Heart left ventricle (tissue), 16 donors: ENCODE data around the gene CARD14. TPM values are rescaled to one million over a fixed set of nuclear protein-coding genes. Genes with fewer than 3 reads are reported as not detected.

ENCODE experiments used
- ATAC-seq, 4 donors: fragments of 200-7000 bp; cut with Tn5 transposase; one replicate each; pipeline ENCODE4 v1.9.1; 2020 to 2022; ENCODE audit warnings: moderate library complexity in 4 of 4, mild to moderate bottlenecking in 3 of 4, moderate number of reproducible peaks in 1 of 4
- DNase-seq, 5 donors: peaks; one replicate each; pipeline ENCODE4 v3.0.0-alpha.2; 2020
- H3K27ac ChIP-seq, 12 donors: fragments of 200-600 bp; sonication (generic) in 4 of 12; one replicate each; pipeline versions ENCODE4 v1.5.0 to v1.8.0; 2016 to 2022; ENCODE audit warnings: mild to moderate bottlenecking in 2 of 12
- H3K27me3 ChIP-seq, 9 donors: fragments of 200-600 bp; sonication (generic) in 2 of 9; one replicate each; pipeline versions ENCODE4 v1.5.1 to v1.8.0; 2016 to 2022; ENCODE audit warnings: mild to moderate bottlenecking in 3 of 9
- H3K36me3 ChIP-seq, 9 donors: fragments of 200-600 bp; sonication (generic) in 2 of 9; one replicate each; pipeline versions ENCODE4 v1.5.0 to v1.8.0; 2018 to 2022; ENCODE audit warnings: mild to moderate bottlenecking in 2 of 9
- H3K4me1 ChIP-seq, 12 donors: fragments of 200-600 bp; sonication (generic) in 4 of 12; one replicate each; pipeline versions ENCODE4 v1.5.0 to v1.8.0; 2016 to 2022; ENCODE audit warnings: mild to moderate bottlenecking in 3 of 12
- H3K4me3 ChIP-seq, 12 donors: fragments of 200-600 bp; sonication (generic) in 4 of 12; one replicate each; pipeline versions ENCODE4 v1.5.0 to v1.8.0; 2017 to 2022; ENCODE audit warnings: mild to moderate bottlenecking in 9 of 12, moderate library complexity in 4 of 12
- H3K9me3 ChIP-seq, 12 donors: fragments of 200-600 bp; sonication (generic) in 4 of 12; one replicate each; pipeline versions ENCODE4 v1.5.0 to v1.8.0; 2016 to 2022; ENCODE audit warnings: mild to moderate bottlenecking in 1 of 12
- CTCF ChIP-seq, 12 donors: fragments of 200-600 bp; sonication (generic) in 4 of 12; IDR thresholded peaks; one replicate each; pipeline versions ENCODE4 v1.5.0 to v1.8.0; 2018 to 2022; ENCODE audit warnings: antibody characterized with exemption in 12 of 12, mild to moderate bottlenecking in 5 of 12
- POLR2A ChIP-seq, 2 donors: fragments of 450-650 bp; IDR thresholded peaks; one replicate each; pipeline ENCODE4 v1.6.1; 2017; ENCODE audit warnings: antibody characterized with exemption in 2 of 2, mild to moderate bottlenecking in 2 of 2, moderate library complexity in 2 of 2
- WGBS, 4 donors: extraction: QIAGEN DNeasy Blood & Tissue Kit in 2 of 4; methylation state at CpG; one replicate each; pipeline versions ENCODE4 v1.1.5 to v1.1.7; 2013 to 2018; 5-methylcytosine and 5-hydroxymethylcytosine counted together
- intact Hi-C, 10 donors: fragments of 100-400 bp; cut with DNase I; formaldehyde crosslinking; loops; one replicate each; pipeline versions ENCODE4 v1.11.1 to v1.14.2; 2022
- polyA plus RNA-seq, 2 donors: library from polyadenylated mRNA; stranded (reverse); fragments of 200-250 nt; gene quantifications; one replicate each; pipeline ENCODE4 v1.2.3, GENCODE V29; 2013
- total RNA-seq, 9 donors: library from RNA; depleted of rRNA in 2 of 9; stranded (reverse); fragments of >200 nt in 2 of 9; fragmentation: NEBNext Ultra II Directional in 3 of 9; extraction: Animal tissue kit (Norgen Biotek cat#: 25700) in 3 of 9; gene quantifications; one replicate each; pipeline versions ENCODE4 v1.1.0 to v1.2.4, GENCODE V29; 2016 to 2023
- donor health status: ischemic (EF 13 %, LVEDD 7.1; RV severe dilation, severe dysfunction).
- donor health status: healthy with polysubstance abuse.
- donor health status: DM: no; HTN: yes; CAD: no.
- donor health status: DM: no; HTN: no; CAD: no.
- donor health status: ischemic (EF 25% LVEDD 6.9; RV normal size, moderate dysfunction).
- donor health status: ischemic (EF 25% LVEDD 5.7; RV mildly dilated, moderate dysfunction).
- donor health status: healthy.
- donor health status: DM: yes; HTN: yes; CAD: no.
- donor health status: ischemic (EF 35%, LVEDD 5.7; RV mildly dilated, moderate dysfunction).
- donor health status: nonischemic (EF 11% LVEDD 7.7; RV severe dilation, severe dysfunction).
- donor health status: DM: yes; HTN: yes; CAD: no.
- donor health status: PGD.
- donor health status: ischemic (EF 29% LVEDD 5.4; RV normal size, mild dysfunction).
- donor health status: nonischemic (EF 23%, LVEDD 6.1; RV moderate dilation, normal function).

Gene CARD14
- total and polyA plus RNA-seq, 11 donors: 0.11 to 0.44 (median 0.19) TPM; not detected in 5

GRCh38 chr17:80145076-80146075 lies 24.5 kb upstream of the CARD14 start:
- no peaks in the 10 kb centered on the region for H3K27me3 ChIP-seq

GRCh38 chr17:80146121-80147034 lies 23.5 kb upstream of the CARD14 start:
- WGBS, 4 donors: 0 to 1% (median 0%) methylated on average over 25 to 69 of the region's 69 CpGs
- peak overlapping the region; percentile 28 to 99 (median 95) for H3K27ac ChIP-seq
- peaks cover 0 to 32% (median 22%) of the 10 kb centered on the region in 12 donors for H3K4me1 ChIP-seq
- TF ChIP-seq POLR2A (IDR thresholded peaks at IDR 0.05): no peak
- peak in 1 of 12 donors; percentile 15 for TF ChIP-seq CTCF (IDR thresholded peaks at IDR 0.05)
- ATAC-seq (peak in 2 of 4 donors; percentile 24 to 30), DNase-seq (peak in 2 of 5 donors; percentile 27 to 32)
- H3K4me3 ChIP-seq: peak overlapping the region; percentile 69 to 100 (median 97)
- peaks cover 0 to 36% (median 28%) of the 10 kb centered on the region in 9 donors for H3K36me3 ChIP-seq
- intact Hi-C loops: loop anchor here (2.0 to 10.0 kb wide), 11 partner anchors 41 to 218 kb away; partner anchors contain the start of genes RNF213 (in 7 of the 10), GAA (in 3 of the 10), SGSH (in 1 of the 10) and SLC26A11 (in 1 of the 10)
- H3K9me3 ChIP-seq: no peaks in the 10 kb centered on the region
- H3K27me3 ChIP-seq: no peaks in the 10 kb centered on the region

More at GRCh38 chr17:80145076-80146075, 24.5 kb upstream of the CARD14 start:
- Histone ChIP-seq H3K27ac (peak overlapping the region in 5 of 12 donors; percentile 94 to 99 (median 96)), H3K36me3 (peaks cover 0 to 46% (median 38%) of the 10 kb centered on the region in 9 donors), H3K4me1 (peaks cover 0 to 32% (median 22%) of the 10 kb centered on the region in 12 donors), H3K9me3 (no peaks in the 10 kb centered on the region), H3K4me3 (peak overlapping the region in 10 of 12 donors; percentile 71 to 100 (median 97))
- 38 to 52% (median 48%) methylated on average over 10 of the region's 10 CpGs for WGBS, 4 donors
- ATAC-seq: no peak
- intact Hi-C loops: loop anchor here (2.0 to 10.0 kb wide), 11 partner anchors 42 to 219 kb away; partner anchors contain the start of genes RNF213 (in 7 of the 10), GAA (in 3 of the 10), SGSH (in 1 of the 10) and SLC26A11 (in 1 of the 10)
- DNase-seq: no peak
- TF ChIP-seq POLR2A (IDR thresholded peaks at IDR 0.05) (no peak), CTCF (IDR thresholded peaks at IDR 0.05) (no peak)

- TF ChIP-seq POLR2A (IDR thresholded peaks at IDR 0.05) (peak in 1 of 2 donors; percentile 98), CTCF (IDR thresholded peaks at IDR 0.05) (peak in 6 of 12 donors; percentile 1 to 25 (median 18))
- WGBS, 4 donors: 0 to 1% (median 0%) methylated on average over 61 to 90 of the region's 90 CpGs
- DNase-seq (peak; percentile 98 to 99 (median 99)), ATAC-seq (peak; percentile 98 to 99 (median 99))
- peak within 1 kb of the TSS; percentile 69 to 100 (median 97) for H3K4me3 ChIP-seq
- H3K4me1 ChIP-seq: peaks cover 0 to 32% (median 22%) of the 10 kb centered on the region in 12 donors
- no peaks in the 10 kb centered on the region for H3K9me3 ChIP-seq
- intact Hi-C loops: loop anchor here (2.0 to 10.0 kb wide), 11 partner anchors 40 to 218 kb away; partner anchors contain the start of genes RNF213 (in 7 of the 10), GAA (in 3 of the 10), SGSH (in 1 of the 10) and SLC26A11 (in 1 of the 10)
- peak within 1 kb of the TSS; percentile 80 to 99 (median 95) for H3K27ac ChIP-seq
- H3K36me3 ChIP-seq: peaks cover 0 to 27% (median 19%) of the 10 kb centered on the region in 9 donors
- H3K27me3 ChIP-seq: no peaks in the 10 kb centered on the region
Measured at GRCh38 chr17:80147035-80147822, 22.6 kb upstream of the CARD14 start, which contains the start of gene EIF4A3. TSS of gene EIF4A3 (minus strand) at chr17:80147128. CDS start at chr17:80146961, 167 bp downstream.
